Karpas-422 (cell line): Measurements from ENCODE around the gene SUSD6. TPM values are rescaled to one million over a fixed set of nuclear protein-coding genes. Genes with fewer than 3 reads are reported as not detected.

Experiments used
- total RNA-seq: library from RNA; depleted of rRNA; stranded (reverse); fragments of >200 nt; shearing (Covaris generic); gene quantifications from 2 replicates; pipeline ENCODE4 v1.2.3, GENCODE V29; 2014; ENCODE audit warnings: low replicate concordance; rRNA removed

The SUSD6 gene
- total RNA-seq, 1 experiment from 2014 or later: 46.0 TPM

Other genes starting within 250 kb of the SUSD6 start
- gene ERH, start 213.3 kb upstream of the SUSD6 start, total RNA-seq: 168 and 296 TPM in 2 replicates
- 111 and 161 TPM in 2 replicates for gene SLC39A9, start 212.9 kb upstream of the SUSD6 start, total RNA-seq
- gene PLEKHD1, start 126.9 kb upstream of the SUSD6 start, total RNA-seq: 0.41 TPM in 1 of 2 replicates, not detected in the other
- not detected in 2 replicates for gene CCDC177, start 36.7 kb upstream of the SUSD6 start, total RNA-seq
- gene SRSF5, start 155.5 kb downstream of the SUSD6 start, total RNA-seq: 292 and 379 TPM in 2 replicates
- gene SLC10A1, start 185.6 kb downstream of the SUSD6 start, total RNA-seq: not detected in 2 replicates